Endothelial cell (in vitro differentiated cells): Measurements from ENCODE around the gene PDE4A. TPM values are rescaled to one million over a fixed set of nuclear protein-coding genes. Genes with fewer than 3 reads are reported as not detected.

ENCODE experiments used
- DNase-seq: peaks from one replicate; pipeline ENCODE4 v3.0.0; 2021; ENCODE audit warnings: low spot score
- H3K27ac Mint-ChIP-seq: one replicate; pipeline ENCODE4 v1.8.0; 2021; ENCODE audit warnings: mixed read lengths, inconsistent platforms; ENCODE audit not compliant: unreplicated experiment
- H3K27me3 Mint-ChIP-seq: one replicate; pipeline ENCODE4 v1.8.0; 2021; ENCODE audit warnings: mild to moderate bottlenecking, moderate library complexity, mixed read lengths, inconsistent platforms; ENCODE audit not compliant: unreplicated experiment
- H3K36me3 Mint-ChIP-seq: one replicate; pipeline ENCODE4 v1.8.0; 2021; ENCODE audit warnings: mild to moderate bottlenecking, low read depth, mixed read lengths, inconsistent platforms; ENCODE audit not compliant: unreplicated experiment
- H3K4me1 Mint-ChIP-seq: one replicate; pipeline ENCODE4 v1.8.0; 2021; ENCODE audit warnings: mild to moderate bottlenecking, mixed read lengths, inconsistent platforms; ENCODE audit not compliant: unreplicated experiment
- H3K4me3 Mint-ChIP-seq: one replicate; pipeline ENCODE4 v1.8.0; 2021; ENCODE audit warnings: mild to moderate bottlenecking, mixed read lengths, inconsistent platforms; ENCODE audit not compliant: unreplicated experiment
- H3K9me3 Mint-ChIP-seq: one replicate; pipeline ENCODE4 v1.8.0; 2021; ENCODE audit warnings: mixed read lengths, inconsistent platforms; ENCODE audit not compliant: unreplicated experiment
- CTCF ChIP-seq: fragments of 200-600 bp; sonication (generic); IDR thresholded peaks from one replicate; pipeline ENCODE4 v1.5.0; 2021; ENCODE audit warnings: antibody characterized with exemption; ENCODE audit not compliant: unreplicated experiment
- total RNA-seq: library from RNA; stranded (reverse); fragmentation: NEBNext Ultra II Directional; extraction: Animal tissue kit (Norgen Biotek cat#: 25700); gene quantifications from one replicate; pipeline ENCODE4 v1.2.1, GENCODE V29; 2021; ENCODE audit not compliant: unreplicated experiment

Gene PDE4A
- total RNA-seq, 1 donor from 2014 or later, result 0.46 TPM

DNA sequence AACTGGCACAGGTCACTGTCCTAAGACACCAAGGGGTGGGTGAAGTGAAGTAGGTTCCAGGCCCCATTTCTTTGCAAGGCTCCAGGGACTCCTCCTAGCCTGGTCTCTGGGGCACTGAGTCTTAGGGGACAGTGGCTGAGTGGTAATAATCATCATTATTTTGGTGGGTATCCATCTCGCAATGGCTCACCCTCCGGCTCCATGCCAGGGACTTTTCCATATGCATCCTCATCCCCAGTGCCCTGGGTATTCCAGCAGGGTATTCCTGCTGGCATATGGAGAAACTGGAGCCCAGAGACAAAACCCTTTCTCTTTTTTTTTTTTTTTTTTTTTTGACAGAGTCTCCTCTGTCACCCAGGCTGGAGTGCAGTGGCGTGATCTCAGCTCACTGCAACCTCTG lies 2.5 kb downstream of the PDE4A start:
- H3K4me3 Mint-ChIP-seq, result no peak overlapping the region
- peaks cover 9% of the 10 kb centered on the region for H3K36me3 Mint-ChIP-seq
- H3K27ac Mint-ChIP-seq, result no peak overlapping the region

DNA sequence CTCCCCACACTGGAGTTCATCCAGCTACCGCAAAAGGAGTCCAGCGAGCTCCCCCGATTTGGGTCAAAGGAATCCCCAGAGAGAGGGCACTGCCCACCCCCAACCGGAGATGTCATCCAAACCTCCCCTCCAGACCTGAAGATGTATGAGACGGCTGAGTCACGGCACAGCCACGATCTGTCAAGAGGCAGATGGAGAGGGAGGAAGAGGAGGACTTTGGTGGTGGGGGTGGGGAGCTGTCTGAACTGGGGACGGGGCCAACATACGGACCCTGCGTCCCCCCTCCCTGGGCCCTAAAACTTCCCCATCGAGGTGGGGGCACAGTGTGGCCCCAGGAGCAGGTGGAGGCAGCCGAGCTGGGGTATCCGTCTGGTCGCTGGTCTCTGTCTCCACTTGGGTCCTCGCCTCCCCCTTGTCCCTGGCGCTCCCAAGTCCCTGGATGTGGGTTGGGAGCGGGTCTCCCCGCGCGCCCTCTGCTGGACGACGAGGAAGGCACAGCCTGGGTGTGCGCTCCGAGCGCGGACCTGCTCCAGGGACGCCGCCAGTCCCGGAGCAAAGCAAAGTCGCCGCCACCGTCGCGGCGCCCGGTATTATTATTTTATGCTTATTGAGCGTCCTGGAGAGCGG lies 3.8 kb downstream of the PDE4A start:
- Mint-ChIP-seq H3K4me3 (no peak overlapping the region), H3K36me3 (peaks cover 9% of the 10 kb centered on the region), H3K27me3 (peaks cover 35% of the 10 kb centered on the region), H3K27ac (no peak overlapping the region), H3K9me3 (no peaks in the 10 kb centered on the region), H3K4me1 (peaks cover 14% of the 10 kb centered on the region)
- TF ChIP-seq CTCF, result peak; percentile 93
- DNase-seq, result peak; percentile 91

More for the DNA sequence above, 2.5 kb downstream of the PDE4A start:
- H3K27me3 Mint-ChIP-seq, result peaks cover 43% of the 10 kb centered on the region
- DNase-seq, result no peak
- no peak for TF ChIP-seq CTCF
- H3K4me1 Mint-ChIP-seq, result peaks cover 20% of the 10 kb centered on the region
- no peaks in the 10 kb centered on the region for H3K9me3 Mint-ChIP-seq

DNA sequence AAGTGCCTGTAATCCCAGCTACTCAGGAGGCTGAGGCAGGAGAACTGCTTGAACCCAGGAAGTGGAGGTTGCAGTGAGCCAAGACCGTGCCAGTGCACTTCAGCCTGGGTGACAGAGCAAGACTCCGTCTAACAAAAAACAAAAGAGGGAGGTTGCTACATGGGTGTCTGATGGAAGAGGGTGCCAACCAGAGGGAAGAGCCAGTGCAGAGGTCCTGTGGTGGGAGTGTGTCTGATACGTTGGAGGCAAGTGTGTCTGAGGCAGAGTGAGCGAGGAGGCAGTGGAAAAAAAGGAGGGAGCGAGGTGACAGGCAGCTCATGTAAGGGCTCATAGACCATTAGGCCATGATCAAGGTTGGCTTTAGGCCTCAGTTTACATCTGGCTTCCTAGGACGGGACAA lies 6.8 kb downstream of the PDE4A start:
- TF ChIP-seq CTCF, result no peak
- H3K27ac Mint-ChIP-seq, result no peak overlapping the region
- no peaks in the 10 kb centered on the region for H3K4me1 Mint-ChIP-seq
- H3K4me3 Mint-ChIP-seq, result no peak overlapping the region
- peaks cover 29% of the 10 kb centered on the region for H3K27me3 Mint-ChIP-seq
- no peak for DNase-seq
- peaks cover 8% of the 10 kb centered on the region for H3K36me3 Mint-ChIP-seq
- H3K9me3 Mint-ChIP-seq, result no peaks in the 10 kb centered on the region

GRCh38 chr19:10428996-10429381 lies 8.7 kb downstream of the PDE4A start:
- DNase-seq, result no peak
- peaks cover 23% of the 10 kb centered on the region for H3K27me3 Mint-ChIP-seq
- peaks cover 8% of the 10 kb centered on the region for H3K36me3 Mint-ChIP-seq
- H3K4me3 Mint-ChIP-seq, result no peak overlapping the region
- TF ChIP-seq CTCF, result no peak
- no peaks in the 10 kb centered on the region for H3K9me3 Mint-ChIP-seq
- no peak overlapping the region for H3K27ac Mint-ChIP-seq
- H3K4me1 Mint-ChIP-seq, result no peaks in the 10 kb centered on the region

DNA sequence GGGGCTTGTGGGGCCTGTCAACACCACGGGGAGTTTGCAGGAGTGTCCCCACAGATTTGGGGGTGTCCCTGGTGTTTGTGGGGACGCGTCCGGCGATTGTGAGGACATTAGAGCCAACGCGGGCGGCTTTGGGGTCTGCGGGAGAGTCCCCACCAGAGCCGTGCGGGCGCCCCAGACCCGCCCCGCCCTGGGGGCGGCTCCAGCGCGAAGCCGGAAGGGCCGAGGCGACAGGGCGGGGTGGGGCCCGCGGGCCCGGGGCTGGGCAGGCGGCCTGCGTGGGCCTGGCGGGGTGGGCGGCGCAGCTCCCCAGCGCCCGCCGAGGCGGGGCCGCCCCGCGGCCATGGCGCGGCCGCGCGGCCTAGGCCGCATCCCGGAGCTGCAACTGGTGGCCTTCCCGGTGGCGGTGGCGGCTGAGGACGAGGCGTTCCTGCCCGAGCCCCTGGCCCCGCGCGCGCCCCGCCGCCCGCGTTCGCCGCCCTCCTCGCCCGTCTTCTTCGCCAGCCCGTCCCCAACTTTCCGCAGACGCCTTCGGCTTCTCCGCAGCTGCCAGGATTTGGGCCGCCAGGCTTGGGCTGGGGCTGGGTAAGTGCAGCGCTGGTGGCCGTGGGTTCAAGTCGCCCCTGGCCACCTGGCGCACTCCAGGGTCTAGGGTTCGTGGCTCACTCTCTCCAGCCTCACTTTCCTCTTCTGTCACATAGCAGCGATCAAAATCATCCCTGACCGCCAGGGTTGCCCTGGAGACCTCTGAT lies 10.3 kb downstream of the PDE4A start:
- no peak for TF ChIP-seq CTCF
- Mint-ChIP-seq H3K27me3 (peaks cover 17% of the 10 kb centered on the region), H3K27ac (no peak overlapping the region), H3K4me1 (no peaks in the 10 kb centered on the region), H3K36me3 (peaks cover 8% of the 10 kb centered on the region), H3K9me3 (no peaks in the 10 kb centered on the region), H3K4me3 (peak overlapping the region; percentile 25)
- DNase-seq, result no peak
